GDM1 (cell line): ENCODE data around the gene IGFBP2.

Experiments used
- DNase-seq: peaks from one replicate; lab custom pipeline; 2025; lab: John Stamatoyannopoulos, UW

The IGFBP2 gene

GRCh38 chr2:216615298-216616082 is 17.7 kb upstream of the IGFBP2 start:
- DNase-seq = no peak

- no peak for DNase-seq
Measured at GRCh38 chr2:216616083-216616678, 17.0 kb upstream of the IGFBP2 start.

- DNase-seq = no peak
Measured at GRCh38 chr2:216617159-216617815, 15.9 kb upstream of the IGFBP2 start.

GRCh38 chr2:216618785-216619184 is 14.4 kb upstream of the IGFBP2 start:
- no peak for DNase-seq

- DNase-seq = no peak
Measured at GRCh38 chr2:216619411-216620393, 13.5 kb upstream of the IGFBP2 start.

- DNase-seq = no peak
Measured at GRCh38 chr2:216620786-216621185, 12.4 kb upstream of the IGFBP2 start.

GRCh38 chr2:216621292-216621691 is 11.9 kb upstream of the IGFBP2 start:
- no peak for DNase-seq

GRCh38 chr2:216622526-216622925 is 10.7 kb upstream of the IGFBP2 start:
- DNase-seq = no peak

GRCh38 chr2:216624251-216624650 is 9.0 kb upstream of the IGFBP2 start:
- DNase-seq = no peak

- DNase-seq = no peak
Measured at GRCh38 chr2:216626168-216626874, 6.9 kb upstream of the IGFBP2 start.

GRCh38 chr2:216626875-216627245 is 6.4 kb upstream of the IGFBP2 start:
- DNase-seq = no peak

GRCh38 chr2:216629784-216630183 is 3.4 kb upstream of the IGFBP2 start:
- no peak for DNase-seq

- DNase-seq = no peak
Measured at GRCh38 chr2:216632346-216632951, 771 bp upstream of the IGFBP2 start.

- no peak for DNase-seq
Measured at GRCh38 chr2:216633616-216634369, 573 bp downstream of the IGFBP2 start.

- no peak for DNase-seq
Measured at GRCh38 chr2:216634370-216635148, 1.3 kb downstream of the IGFBP2 start.

GRCh38 chr2:216635171-216635570 is 2.0 kb downstream of the IGFBP2 start:
- no peak for DNase-seq

- DNase-seq = no peak
Measured at GRCh38 chr2:216635701-216636550, 2.7 kb downstream of the IGFBP2 start.
